ENCODE measurements around the gene SLC12A5.
"Not testable (repeated sequence)": the region's sequence is repeated elsewhere in the genome, so short reads cannot be mapped to it uniquely, and the experiment has no call there.

SLC12A5 gene

DNA sequence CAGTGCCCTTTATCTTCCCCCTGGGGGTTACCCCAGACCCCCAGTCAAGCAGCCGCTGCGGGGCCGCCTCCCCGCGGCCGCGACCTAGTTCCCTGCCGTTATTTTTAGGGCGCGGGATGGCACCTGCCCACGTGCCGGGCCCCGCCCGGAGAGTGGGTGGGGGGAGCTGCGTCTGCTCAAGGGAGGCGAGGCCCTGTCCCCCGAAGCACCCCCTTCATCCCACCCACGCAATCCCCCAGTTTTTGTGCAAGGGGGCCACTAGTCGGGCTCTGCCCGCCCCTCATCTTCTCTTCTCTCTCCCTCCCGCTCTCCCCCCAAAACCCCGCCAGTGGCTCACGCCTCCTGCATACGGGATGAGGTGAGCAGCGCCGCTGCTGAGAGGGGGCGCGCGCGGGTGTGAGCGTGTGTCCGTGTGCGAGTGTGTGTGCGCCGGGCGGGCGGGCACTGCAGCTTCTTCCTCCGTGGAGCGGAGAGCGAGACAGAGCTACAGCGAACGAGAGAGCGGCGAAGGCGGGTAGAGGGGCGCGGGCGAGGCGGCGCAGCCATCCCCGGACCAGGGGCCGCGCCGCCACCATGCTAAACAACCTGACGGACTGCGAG, at the start of gene SLC12A5:
TSS of gene SLC12A5 (plus strand) at position 444 of the 600 bp plus-strand sequence. CDS start at position 574, 130 bp downstream.
- DNase-seq, result no peak

DNA sequence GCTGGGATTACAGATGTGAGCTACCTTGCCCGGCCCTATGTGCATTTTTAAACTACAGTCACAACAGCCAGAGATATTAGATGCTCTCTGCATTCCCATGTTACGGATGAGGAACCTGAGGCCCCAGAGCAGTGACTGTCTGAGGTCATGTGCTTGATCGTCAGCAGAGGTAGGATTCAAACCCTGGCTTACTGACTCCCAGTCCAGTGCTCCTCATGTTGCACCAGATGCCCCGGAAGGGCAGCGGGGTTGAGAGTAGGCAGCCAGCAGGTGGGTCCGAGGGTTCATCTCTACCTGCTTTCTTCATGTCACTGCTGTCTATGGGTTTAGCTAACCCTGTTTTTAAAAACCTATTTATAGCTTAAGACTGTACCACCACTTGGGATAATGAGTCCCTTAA, 47.8 kb upstream of the SLC12A5 start:
- no peak for DNase-seq

DNA sequence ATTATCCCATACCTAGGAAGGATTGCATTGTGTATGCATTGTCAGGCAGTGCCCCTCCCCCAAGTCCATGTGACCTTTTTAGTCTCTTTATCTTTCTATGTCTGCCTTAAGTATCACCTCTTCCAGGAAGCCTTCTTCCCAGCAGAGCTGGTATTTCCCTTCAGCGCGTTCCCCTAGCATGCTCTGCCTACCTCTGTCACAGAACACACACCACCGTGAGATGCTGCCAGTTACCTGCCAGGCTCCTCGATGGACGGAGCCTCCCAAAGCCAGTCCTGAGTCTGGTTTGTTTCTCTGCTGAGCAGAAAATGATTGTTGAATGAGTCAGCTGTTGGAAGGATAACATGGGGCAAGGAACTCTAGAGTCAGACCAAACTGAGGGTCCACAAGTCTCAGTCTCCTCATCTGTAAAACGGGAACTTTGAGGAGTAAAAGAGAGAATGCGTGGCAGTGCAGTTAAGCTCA, 45.7 kb upstream of the SLC12A5 start:
- no peak for DNase-seq

DNA sequence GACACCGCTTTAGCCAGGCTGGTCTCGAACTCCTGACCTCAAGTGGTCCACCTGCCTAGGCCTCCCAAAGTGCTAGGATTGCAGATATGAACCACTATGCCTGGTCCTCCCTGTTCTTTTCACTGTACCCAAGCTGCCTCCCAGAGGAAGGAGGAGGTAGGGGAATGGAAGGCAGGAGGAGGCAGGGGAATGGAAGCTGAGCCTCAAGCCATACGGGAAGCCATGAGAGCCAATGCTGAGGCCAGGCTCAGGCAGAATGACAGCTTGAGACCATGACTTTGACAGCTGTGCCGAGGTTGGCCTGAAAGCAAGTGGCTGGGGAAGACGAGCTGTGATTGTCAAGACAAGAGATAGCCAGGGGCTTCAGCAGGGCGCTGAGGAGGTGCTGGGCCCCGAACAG, 43.4 kb upstream of the SLC12A5 start:
- DNase-seq, result no peak

DNA sequence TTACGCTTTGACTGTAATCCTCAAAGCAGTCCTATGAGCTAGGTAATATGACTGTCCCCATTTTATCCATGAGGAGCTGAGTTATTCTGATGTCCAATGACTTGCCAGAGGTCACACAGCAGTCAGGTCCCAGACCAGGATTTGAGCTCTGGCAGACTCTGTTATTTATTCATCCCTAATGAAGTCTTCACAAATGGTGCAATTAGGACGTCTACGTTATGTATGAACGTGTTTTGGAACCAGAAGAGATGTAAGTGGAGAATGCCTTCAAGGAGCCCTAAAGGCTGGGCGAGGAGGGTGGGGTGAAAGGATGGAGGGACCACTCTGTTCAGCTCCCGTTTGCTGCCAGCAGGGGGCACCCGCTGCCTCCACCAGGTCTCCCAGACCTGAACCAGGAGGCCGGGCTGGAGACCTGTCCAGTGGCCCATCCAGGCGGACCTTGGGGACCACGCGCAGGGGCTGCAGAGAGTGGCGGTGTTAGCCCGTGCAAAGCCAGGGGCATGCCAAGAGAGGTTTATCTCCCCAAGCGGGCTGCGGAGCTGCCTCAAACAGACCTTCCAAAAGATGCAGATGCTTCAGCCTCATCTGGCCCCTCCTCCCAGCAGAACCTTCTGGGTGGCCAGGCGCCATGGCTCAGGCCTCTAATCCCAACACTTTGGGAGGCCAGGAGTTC, 41.8 kb upstream of the SLC12A5 start:
- DNase-seq, result peak; percentile 76

DNA sequence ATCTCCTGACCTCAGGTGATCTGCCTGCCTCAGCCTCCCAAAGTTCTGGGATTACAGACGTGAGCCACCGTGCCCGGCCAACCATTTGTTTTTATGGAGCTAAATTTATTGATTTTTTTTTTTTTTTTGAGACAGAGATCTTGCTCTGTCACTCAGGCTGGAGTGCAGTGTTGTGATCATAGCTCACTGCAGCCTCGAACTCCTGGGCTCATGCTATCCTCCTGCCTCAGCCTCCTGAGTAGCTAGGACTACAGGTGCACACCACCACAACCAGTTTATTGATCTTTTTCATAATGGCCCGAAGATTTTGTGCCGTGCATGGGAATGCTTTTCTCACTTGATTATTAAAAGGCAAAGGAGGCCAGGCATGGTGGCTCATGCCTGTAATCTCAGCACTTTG, 40.2 kb upstream of the SLC12A5 start:
- DNase-seq, result not testable (repeated sequence)

DNA sequence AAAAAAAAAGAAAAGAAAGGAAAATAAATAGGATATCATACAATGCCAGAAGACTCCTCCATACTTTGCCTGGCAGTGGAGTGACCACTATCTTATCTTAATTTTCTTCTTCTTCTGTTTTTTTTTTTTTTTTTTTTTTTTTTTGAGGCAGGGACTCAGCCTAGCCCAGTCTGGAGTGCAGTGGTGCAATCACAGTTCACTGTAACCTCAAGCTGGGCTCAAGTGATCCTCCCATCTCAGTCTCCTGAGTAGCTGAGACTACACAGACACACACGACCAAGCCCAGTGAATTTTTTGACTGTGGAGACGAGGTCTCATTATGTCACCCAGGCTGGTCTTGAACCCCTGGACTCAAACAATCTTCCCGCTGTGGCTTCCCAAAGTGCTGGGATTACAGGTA, 37.4 kb upstream of the SLC12A5 start:
- DNase-seq, result no peak

DNA sequence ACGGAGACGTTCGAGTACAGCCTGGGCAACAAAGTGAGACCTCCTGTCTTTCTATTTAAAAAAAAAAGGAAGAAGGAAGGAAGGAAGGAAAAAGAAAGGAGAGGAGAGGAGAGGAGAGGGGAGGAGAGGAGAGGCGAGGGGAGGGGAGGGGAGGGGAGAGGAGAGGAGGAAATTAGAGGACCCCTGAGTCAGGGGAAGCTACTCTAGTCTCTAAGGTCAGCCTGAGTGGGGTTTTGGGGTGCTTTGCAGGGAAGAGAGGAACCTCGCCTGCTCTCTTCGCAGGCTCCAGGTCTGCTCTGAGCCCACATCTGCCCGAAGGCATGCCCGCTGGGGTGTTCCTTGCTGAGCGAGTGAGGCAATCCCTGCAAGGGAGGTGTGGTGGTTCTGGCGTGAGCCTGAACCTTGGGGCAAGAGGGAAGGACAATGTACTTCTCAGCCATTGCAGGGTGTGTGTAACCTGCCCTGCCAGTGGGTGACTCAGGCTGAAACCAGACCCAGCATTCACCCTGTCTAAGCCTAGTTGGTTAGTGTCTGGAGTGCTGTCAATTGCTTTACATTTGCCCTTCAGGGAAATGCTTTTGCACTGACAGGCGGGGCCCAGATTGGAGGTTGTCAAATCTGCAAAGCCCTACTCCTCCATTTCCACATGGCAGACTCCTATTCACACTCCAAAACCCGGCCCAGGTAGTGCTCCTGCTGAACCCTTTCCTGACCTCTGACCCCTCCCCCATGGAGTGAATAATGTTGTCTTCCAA, 35.6 kb upstream of the SLC12A5 start:
- DNase-seq, result no peak

DNA sequence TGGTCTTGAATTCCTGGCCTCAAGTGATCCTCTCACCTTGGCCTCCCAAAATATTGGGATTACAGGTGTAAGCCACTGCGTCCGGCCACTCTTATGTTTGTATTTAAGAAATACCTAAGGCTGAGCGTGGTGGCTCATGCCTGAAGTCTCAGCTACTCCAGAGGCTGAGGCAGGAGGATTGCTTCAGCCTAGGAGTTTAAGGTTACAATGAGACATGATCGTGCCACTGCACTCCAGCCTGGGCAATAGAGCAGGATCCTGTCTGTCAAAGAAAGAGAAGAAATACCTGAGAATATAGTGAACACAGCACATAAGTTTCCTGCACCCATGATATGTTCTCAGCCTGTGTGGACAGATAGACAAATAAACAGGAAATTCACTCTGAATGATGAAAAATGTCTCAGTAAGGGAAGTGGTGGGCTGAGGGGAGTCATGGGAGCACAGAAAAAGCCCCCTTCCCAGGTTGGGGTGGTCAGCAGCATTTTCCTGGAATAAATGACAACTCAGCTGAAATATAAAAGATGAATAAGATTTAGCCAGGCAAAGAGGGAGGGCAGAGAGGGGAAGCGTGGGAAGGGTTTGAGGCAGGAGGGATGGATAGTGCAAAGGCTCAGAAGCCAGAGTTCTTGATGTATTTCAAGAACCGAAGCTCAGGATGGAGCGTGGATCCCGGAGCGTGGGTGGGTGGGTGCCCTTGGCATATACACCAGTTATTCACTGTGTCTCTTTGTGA, 34.1 kb upstream of the SLC12A5 start:
- DNase-seq, result no peak

DNA sequence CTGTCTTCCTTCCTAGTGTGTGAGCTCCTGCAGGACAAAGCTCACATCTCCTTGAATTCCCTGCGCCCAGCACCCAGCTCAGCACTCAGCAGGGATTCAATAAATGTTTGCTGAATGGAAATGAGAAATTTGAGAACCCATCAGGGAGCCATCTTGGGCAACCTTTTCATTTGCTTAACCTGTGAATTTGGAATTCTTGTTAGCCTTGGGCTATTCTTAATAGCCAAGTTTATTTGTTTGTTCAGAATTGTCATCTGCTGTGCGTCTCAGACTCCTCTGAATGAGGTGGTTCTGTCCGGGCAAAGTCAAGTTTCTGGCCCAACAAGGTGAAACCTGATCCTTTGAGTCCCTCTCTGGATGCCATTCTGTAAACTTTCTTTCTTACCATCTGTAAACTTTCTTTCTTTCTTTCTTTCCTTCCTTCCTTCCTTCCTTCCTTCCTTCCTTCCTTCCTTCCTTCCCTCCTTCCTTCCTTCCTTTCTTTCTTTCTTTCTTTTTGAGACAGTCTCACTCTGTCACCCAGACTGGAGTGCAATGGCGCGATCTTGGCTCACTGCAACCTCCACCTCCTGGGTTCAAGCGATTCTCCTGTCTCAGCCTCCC, 33.4 kb upstream of the SLC12A5 start:
- DNase-seq, result not testable (repeated sequence)

DNA sequence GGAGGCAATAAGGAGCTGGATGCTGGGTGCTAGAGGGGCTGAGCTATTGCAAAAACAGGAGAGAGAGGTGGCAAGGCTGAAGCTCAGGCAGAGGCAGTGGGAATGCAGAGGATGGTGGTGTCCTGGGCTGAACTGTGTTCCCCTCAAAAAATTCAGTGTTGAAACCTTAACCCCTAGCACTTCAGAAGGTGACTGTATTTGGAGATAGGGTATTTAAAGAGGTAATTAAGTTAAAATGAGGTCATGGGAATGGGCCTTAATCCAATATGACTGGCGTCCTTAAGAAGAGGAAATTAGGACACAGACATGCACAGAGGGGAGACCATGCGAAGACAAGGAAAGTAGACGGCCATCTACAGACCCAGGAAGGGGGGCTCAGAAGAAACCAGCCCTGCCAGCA, 31.8 kb upstream of the SLC12A5 start:
- no peak for DNase-seq

DNA sequence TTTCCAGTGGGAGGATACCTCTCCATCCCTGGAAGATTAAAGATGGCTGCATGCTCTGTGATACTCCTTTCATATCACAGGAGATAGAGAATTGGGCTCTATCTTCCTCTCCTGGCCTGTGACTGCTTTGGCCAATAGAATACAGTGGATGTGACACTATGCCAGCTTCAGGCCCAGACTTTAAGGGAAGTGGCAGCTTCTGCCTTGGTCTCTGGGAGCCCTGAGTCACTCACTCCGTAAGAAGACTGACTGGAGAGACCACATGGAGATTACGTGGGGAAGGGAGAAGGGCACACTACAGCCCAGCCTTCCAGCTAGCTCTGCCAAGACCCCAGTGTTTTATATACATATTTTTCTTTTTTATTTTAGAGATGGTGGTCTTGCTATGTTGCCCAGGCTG, 30.7 kb upstream of the SLC12A5 start:
- DNase-seq, result no peak

DNA sequence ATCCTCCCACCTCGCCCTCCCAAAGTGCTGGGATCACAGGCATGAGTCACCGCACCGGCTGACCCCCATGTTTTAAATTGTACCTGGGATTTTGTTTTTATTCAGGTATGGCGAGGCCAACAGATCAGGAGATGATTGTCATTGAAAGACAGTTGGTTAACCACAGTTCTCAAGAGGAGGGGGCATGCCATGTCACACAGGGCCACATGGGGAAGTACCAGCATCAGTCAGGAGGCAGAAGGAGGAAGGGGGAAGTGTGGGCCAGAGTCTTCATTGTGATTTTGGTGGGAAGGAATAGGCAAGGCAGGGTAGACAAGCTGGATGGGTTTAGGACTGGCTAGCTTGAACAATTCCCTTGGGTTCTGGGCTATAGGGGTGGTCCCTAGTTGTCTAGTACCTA, 30.3 kb upstream of the SLC12A5 start:
- DNase-seq, result no peak

DNA sequence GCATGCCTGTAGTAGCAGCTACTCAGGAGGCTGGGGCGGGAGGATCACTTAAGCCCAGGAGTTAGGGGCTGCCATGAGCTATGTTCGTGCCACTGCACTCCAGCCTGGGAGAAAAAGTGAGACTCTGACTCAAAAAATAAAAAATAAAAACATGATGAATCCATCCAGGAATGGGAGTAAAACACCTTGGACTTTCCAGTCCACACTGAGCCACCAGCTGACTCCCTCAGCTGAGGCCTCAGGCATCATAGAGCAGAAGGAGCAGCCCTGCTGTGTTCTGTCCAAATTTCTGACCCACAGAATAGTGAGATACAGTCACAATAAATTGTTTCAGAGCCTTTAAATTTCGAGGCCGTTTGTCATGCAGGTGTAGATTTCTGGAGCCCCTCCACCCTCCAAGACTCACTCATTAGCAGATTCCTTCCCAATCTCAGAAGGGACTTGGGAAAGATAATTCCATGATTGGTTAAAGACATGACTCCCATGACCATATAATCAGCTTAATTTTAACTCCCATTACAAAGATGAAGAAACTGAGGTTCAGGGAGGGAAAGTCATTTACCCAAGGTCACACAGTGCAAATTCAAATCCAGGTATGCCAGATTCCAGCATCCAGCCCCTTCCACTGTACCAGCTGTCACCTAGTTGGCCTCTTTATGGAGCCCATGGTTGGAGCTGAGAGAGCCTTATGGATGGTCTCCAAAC, 29.3 kb upstream of the SLC12A5 start:
- no peak for DNase-seq

DNA sequence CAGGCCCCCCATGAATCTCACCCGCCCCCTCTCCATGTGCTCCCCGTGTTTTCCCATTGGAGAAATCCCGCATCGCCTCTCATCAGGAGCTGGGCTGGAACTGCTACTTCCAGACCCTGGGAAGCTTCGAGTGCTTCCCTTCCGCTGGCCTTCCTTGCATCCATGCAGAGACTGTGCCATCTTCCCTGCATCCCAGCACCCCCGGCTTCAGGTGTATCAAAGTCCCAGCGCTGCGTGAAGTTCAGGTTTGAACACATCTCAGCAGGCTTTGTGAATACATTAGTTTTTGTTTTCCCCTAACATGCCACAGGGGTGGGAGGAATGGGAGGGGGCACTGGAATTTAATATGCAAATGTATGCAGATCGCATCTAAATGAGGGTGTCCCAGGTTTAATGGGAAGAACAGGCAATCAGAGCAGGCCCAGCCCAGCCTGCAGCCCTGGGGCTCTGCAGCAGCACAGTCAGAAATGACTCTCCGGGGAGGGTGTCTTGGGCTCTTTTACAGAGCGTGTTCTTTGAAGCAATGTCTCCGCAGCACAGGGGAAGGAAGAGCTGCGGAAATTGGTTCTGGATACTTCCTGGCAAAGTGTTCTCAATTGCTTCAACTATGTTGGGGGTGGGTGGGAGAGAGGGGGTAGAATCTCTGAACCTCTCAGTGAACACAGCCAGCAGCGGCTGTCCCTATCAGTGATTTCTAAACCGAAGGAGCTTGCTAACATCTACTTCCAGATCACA, 28.6 kb upstream of the SLC12A5 start:
- DNase-seq, result no peak

DNA sequence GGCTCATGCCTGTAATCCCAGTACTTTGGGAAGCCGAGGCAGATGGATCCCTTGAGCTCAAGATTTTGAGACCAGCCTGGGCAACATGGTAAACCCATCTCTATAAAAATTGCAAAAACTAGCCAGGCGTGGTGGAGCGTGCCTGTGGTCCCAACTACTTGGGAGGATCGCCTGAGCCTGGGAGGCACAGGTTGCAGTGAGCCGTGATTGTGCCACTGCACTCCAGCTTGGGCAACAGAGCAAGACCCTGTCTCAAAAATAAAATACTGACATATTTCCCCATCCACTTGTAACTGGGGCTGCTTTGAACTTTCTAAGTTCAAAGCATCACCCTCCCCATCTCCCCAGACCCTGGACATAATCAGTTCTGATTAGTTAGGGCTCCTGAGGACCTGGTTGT, 27.5 kb upstream of the SLC12A5 start:
- no peak for DNase-seq

DNA sequence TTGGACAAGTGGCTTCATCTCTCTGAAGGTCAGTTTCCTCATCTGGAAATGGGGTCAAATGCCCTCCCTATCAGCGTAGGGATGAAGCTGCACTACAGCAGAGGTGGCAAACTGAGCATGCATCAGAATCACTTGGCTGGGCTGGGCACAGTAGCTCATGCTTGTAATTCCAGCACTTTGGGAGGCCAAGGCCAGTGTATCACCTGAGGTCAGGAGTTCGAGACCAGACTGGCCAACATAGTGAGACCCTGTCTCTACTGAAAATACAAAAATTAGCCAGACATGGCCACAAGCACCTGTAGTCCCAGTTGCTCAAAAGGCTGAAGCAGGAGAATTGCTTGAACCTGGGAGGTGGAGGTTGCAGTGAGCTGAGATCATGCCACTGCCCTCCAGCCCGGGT, 27.0 kb upstream of the SLC12A5 start:
- DNase-seq, result no peak

DNA sequence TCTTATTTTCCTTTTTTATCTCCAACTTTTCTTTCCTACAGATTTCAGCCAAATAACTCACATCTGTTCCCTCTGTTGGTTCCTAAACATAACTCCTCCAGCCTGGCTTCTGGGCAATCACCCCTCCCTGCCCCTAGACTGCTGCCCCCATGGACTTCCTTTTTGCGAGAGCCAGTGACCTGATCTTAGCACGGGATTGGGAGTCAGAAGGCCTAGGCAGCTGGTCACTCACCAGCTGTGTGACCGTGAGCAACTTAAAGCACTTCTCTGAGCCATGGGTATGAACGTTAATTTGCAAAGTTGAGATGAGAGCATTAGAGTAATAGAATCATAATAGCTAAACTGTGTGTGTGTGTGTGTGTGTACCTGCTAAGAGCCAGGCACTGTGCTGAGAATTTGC, 24.8 kb upstream of the SLC12A5 start:
- DNase-seq, result no peak

DNA sequence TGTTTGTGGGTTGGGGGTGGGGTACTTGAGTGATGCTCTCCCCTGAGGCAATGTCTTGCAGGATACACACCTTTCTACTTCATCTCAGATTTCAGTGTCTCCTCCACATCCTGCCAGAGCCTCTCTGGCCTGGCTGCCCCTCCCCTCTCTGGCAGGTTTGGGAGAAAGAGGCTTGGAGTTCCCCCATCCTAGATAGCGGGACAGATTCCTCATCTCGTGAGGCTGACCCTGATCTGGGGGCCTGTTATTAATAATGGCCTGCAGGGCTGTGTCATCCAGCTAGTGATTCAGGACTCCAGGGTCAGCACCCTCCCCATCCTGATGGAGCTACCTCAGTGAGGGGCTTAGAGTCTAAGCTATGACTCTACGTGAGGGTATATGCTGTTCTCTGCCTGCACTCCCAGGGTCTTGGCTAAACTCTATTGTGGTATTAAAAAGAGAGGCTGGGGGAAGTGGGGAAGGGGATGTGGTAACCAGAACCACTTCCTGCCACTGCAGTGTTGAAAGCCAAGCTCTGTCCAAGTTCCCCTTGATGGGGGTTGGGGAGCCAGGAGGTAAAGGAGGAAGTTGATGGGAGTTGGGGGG, 24.0 kb upstream of the SLC12A5 start:
- DNase-seq, result no peak

DNA sequence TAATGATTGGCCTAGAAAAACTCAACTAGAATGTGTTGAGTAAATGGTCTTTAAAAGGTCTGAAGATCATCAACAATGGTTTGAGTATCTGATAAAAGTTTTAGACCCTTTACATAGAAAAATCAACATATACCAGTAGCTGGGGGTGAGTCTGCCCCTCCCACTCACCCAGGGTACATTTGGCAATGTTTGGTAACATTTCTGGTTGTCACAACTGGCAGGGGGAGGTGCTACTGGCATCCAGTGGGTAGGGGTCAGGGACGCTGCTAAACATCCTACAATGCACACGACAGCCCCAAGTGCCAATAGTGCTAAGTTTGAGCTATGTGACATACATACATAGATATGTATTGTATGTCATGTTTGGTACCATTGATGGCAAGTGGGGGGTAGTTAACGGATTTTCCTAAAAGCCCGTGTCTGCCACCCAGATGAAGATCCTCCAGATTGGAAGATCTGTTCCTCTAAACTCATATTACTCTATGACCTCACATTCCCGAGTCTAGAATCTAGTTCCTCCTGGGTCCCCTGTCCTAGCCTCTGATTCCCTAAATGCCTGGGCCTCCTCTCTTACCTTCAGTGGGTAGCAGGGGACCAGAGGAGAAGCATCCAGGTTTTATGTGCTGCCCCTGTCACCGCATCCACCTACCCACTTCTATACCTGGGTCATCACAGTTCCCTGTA, 22.9 kb upstream of the SLC12A5 start:
- DNase-seq, result no peak

DNA sequence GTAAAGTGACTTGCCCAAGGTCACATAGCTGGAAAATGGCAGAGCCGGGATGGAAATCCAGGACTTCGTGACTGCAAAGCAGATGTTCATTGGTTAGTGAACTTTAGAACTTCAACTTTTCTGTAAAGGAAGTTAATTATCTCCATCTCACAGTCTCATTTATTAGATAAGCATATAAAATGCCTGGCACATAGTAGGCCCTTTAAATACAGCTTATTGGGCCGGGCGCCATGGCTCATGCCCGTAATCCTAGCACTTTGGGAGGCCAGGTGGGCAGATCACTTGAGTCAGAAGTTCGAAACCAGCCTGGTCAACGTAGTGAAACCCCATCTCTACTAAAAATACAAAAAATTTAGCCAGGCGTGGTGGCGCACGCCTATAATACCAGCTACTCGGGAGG, 22.1 kb upstream of the SLC12A5 start:
- DNase-seq, result no peak
